Duodenal mucosa (tissue), 2 donors: ENCODE data around the gene ACTG1.
"Not testable (repeated sequence)": the region's sequence is repeated elsewhere in the genome, so short reads cannot be mapped to it uniquely, and the experiment has no call there.

ENCODE experiments used
- H3K27ac ChIP-seq: one replicate; pipeline ENCODE4 v1.7.0; 2013; ENCODE audit warnings: low read depth, low read length
- H3K27me3 ChIP-seq, 2 donors: one replicate each; pipeline ENCODE4 v1.7.0; 2013; ENCODE audit warnings: low read length in 2 of 2, control low read depth in 1 of 2; ENCODE audit not compliant: insufficient read depth in 2 of 2, control insufficient read depth in 1 of 2
- H3K36me3 ChIP-seq, 2 donors: one replicate each; pipeline ENCODE4 v1.7.0; 2013; ENCODE audit warnings: low read length in 2 of 2, control low read depth in 1 of 2; ENCODE audit not compliant: insufficient read depth in 2 of 2, control insufficient read depth in 1 of 2
- H3K4me1 ChIP-seq, 2 donors: one replicate each; pipeline ENCODE4 v1.7.0; 2013; ENCODE audit warnings: low read length in 2 of 2, control low read depth in 1 of 2; ENCODE audit not compliant: insufficient read depth in 2 of 2, control insufficient read depth in 1 of 2
- H3K4me3 ChIP-seq, 2 donors: one replicate each; pipeline ENCODE4 v1.7.0; 2013; ENCODE audit warnings: low read length in 2 of 2, low read depth in 1 of 2
- H3K9ac ChIP-seq, 2 donors: one replicate each; pipeline ENCODE4 v1.7.0; 2013; ENCODE audit warnings: low read length in 2 of 2, low read depth in 1 of 2
- H3K9me3 ChIP-seq, 2 donors: one replicate each; pipeline ENCODE4 v1.7.0; 2013; ENCODE audit warnings: low read length in 2 of 2, control low read depth in 1 of 2; ENCODE audit not compliant: control insufficient read depth in 1 of 2

ACTG1 gene

GRCh38 chr17:81531998-81532404, 19.4 kb upstream of the ACTG1 start:
- H3K27ac ChIP-seq, H3K36me3 ChIP-seq, H3K9me3 ChIP-seq, H3K9ac ChIP-seq, H3K4me3 ChIP-seq: not testable (repeated sequence)
- peaks cover 38 to 45% of the 10 kb centered on the region in 2 donors for H3K27me3 ChIP-seq
- H3K4me1 ChIP-seq: peaks cover 0 to 12% of the 10 kb centered on the region in 2 donors

GRCh38 chr17:81531013-81531412, 18.4 kb upstream of the ACTG1 start:
- H3K9me3 ChIP-seq, H3K9ac ChIP-seq, H3K27ac ChIP-seq, H3K4me3 ChIP-seq, H3K36me3 ChIP-seq: not testable (repeated sequence)
- peaks cover 0 to 12% of the 10 kb centered on the region in 2 donors for H3K4me1 ChIP-seq
- H3K27me3 ChIP-seq: peaks cover 42 to 46% of the 10 kb centered on the region in 2 donors

DNA sequence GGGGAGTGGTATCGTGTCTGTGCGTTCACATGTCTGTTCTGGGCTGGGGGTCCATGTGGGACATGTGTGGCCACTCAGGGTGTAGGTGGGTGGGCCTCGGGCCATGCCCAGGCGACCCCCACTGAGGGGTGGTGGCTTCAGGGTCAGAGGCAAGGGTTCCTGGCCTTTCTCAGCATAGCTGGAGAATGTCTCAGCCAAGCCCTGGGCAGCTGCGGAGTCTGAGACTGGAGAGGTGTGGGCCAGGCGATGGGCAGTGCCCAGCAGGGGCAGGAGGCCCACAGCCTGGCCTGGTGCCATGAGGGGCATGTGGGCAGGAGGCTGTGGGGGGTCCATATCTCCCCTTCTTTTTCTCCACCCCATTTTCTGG, 16.8 kb upstream of the ACTG1 start:
- H3K9me3 ChIP-seq: no peaks in the 10 kb centered on the region
- no peak overlapping the region for H3K27ac ChIP-seq
- H3K9ac ChIP-seq: no peak overlapping the region
- peaks cover 0 to 12% of the 10 kb centered on the region in 2 donors for H3K4me1 ChIP-seq
- peaks cover 48 to 49% of the 10 kb centered on the region in 2 donors for H3K27me3 ChIP-seq
- no peak overlapping the region for H3K4me3 ChIP-seq
- H3K36me3 ChIP-seq: no peaks in the 10 kb centered on the region

DNA sequence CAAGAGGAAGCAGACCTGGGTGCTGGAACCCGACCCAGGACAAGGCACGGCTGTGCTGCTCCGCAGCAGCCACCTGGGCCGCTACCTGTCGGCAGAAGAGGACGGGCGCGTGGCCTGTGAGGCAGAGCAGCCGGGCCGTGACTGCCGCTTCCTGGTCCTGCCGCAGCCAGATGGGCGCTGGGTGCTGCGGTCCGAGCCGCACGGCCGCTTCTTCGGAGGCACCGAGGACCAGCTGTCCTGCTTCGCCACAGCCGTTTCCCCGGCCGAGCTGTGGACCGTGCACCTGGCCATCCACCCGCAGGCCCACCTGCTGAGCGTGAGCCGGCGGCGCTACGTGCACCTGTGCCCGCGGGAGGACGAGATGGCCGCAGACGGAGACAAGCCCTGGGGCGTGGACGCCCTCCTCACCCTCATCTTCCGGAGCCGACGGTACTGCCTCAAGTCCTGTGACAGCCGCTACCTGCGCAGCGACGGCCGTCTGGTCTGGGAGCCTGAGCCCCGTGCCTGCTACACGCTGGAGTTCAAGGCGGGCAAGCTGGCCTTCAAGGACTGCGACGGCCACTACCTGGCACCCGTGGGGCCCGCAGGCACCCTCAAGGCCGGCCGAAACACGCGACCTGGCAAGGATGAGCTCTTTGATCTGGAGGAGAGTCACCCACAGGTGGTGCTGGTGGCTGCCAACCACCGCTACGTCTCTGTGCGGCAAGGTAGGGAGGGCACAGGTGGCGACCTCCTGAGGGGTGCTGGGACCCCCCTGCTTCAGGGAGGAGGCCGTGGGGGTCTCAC, 16.2 kb upstream of the ACTG1 start:
- peaks cover 54% of the 10 kb centered on the region in 2 donors for H3K27me3 ChIP-seq
- H3K27ac ChIP-seq: no peak overlapping the region
- H3K36me3 ChIP-seq: no peaks in the 10 kb centered on the region
- no peak overlapping the region for H3K9ac ChIP-seq
- H3K4me3 ChIP-seq: no peak overlapping the region
- peaks cover 0 to 12% of the 10 kb centered on the region in 2 donors for H3K4me1 ChIP-seq
- H3K9me3 ChIP-seq: no peaks in the 10 kb centered on the region

DNA sequence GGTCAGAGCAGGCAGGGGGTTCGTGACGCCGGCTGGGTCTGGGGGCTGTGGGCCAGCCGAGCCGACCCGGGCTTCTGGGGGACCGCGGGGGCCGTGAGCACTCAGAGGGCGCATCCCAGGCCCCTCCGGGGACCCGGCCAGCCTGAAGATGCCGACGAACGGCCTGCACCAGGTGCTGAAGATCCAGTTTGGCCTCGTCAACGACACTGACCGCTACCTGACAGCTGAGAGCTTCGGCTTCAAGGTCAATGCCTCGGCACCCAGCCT, 15.7 kb upstream of the ACTG1 start:
- Histone ChIP-seq H3K27ac (no peak overlapping the region), H3K4me1 (peaks cover 0 to 10% of the 10 kb centered on the region in 2 donors), H3K4me3 (no peak overlapping the region)

GRCh38 chr17:81527591-81528383, 15.2 kb upstream of the ACTG1 start, which contains the start of gene FSCN2:
FSCN2 (plus strand) TSS chr17:81528377; CDS start chr17:81528532, 155 bp downstream.
- H3K27ac ChIP-seq: no peak within 1 kb of the TSS
- peaks cover 0 to 8% of the 10 kb centered on the region in 2 donors for H3K4me1 ChIP-seq
- no peak within 1 kb of the TSS for H3K4me3 ChIP-seq
- no peak within 1 kb of the TSS for H3K9ac ChIP-seq
- peaks cover 58 to 61% of the 10 kb centered on the region in 2 donors for H3K27me3 ChIP-seq
- H3K36me3 ChIP-seq: no peaks in the 10 kb centered on the region
- no peaks in the 10 kb centered on the region for H3K9me3 ChIP-seq

More for the DNA sequence above, 15.7 kb upstream of the ACTG1 start:
- Histone ChIP-seq H3K36me3 (no peaks in the 10 kb centered on the region), H3K9me3 (no peaks in the 10 kb centered on the region), H3K9ac (no peak overlapping the region), H3K27me3 (peaks cover 58 to 60% of the 10 kb centered on the region in 2 donors)

DNA sequence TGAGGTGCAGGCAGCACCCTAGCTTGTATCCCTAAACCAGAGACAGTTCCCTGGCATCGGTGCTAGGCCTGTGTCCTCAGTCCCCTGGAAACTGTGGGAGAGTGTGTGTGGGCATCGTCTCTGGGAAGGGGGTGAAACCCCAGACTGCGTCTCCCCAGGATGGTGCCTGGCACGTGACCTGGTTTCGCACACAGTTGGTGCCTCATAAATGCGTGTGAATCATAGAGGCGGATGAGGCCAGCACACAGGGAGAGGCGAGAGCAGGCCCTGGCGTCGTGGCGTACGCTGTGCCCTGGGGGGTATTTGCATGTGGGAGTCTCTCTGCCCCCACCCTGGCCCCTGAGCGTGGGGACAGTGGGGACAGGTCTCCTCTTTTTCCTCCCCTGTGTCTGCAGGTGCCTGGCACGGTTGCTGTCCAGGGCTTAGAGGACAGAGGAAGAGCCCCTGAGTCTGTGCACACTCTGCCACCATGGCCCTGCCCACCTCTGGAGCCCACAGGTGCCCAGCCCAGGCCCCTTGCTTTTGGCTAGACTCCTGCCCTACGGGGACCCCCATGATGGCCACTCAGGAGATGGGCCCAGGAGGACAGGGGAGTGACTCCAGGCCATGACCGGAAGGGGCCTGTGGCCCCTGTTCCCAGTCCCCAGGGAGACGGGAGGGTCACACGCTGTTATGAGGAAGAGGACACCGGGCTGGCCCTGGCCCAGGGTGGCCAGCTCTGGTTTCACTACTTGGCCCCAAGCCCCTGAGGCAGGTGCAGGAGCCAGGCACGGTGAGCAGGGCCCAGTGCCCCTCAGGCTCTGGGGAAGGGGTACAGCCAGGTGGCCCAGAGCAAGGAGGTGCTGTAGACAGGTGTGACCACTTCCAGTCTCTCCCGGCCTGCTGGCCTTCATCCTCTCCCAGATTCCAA, 14.3 kb upstream of the ACTG1 start:
- Histone ChIP-seq H3K27me3 (peaks cover 58 to 61% of the 10 kb centered on the region in 2 donors), H3K27ac (no peak overlapping the region), H3K36me3 (no peaks in the 10 kb centered on the region), H3K4me3 (no peak overlapping the region), H3K9ac (no peak overlapping the region), H3K9me3 (no peaks in the 10 kb centered on the region), H3K4me1 (peaks cover 0 to 8% of the 10 kb centered on the region in 2 donors)

DNA sequence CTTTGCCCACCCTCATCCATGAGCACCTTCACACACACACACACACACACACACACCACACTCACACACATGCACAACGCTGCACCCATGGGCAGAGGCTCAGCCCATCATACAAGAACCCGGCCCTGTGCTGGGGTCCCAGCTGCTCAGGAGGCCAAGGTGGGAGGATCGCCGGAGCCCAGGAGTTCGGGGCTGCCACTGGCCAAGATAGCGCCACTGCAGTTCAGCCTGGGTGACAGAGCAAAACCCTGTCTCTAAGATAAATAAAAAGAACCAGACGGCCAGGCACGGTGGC, 12.2 kb upstream of the ACTG1 start:
- Histone ChIP-seq H3K4me3 (no peak overlapping the region), H3K27ac (no peak overlapping the region), H3K27me3 (peaks cover 54 to 55% of the 10 kb centered on the region in 2 donors), H3K9ac (no peak overlapping the region), H3K4me1 (peaks cover 3 to 11% of the 10 kb centered on the region in 2 donors), H3K9me3 (no peaks in the 10 kb centered on the region), H3K36me3 (no peaks in the 10 kb centered on the region)

- Histone ChIP-seq H3K9me3 (no peaks in the 10 kb centered on the region), H3K9ac (no peak overlapping the region), H3K36me3 (no peaks in the 10 kb centered on the region), H3K27ac (no peak overlapping the region), H3K4me3 (no peak overlapping the region), H3K27me3 (peaks cover 51% of the 10 kb centered on the region in 2 donors), H3K4me1 (peaks cover 9 to 16% of the 10 kb centered on the region in 2 donors)
Observed at GRCh38 chr17:81524039-81524864, 11.7 kb upstream of the ACTG1 start.
